ENCODE measurements around the gene BCL7A. TPM values are rescaled to one million over a fixed set of nuclear protein-coding genes. Genes with fewer than 3 reads are reported as not detected.

The BCL7A gene
- polyA plus RNA-seq, 1 of the 3 experiments (the other 2 are of a cell fraction): 34.0 TPM

DNA sequence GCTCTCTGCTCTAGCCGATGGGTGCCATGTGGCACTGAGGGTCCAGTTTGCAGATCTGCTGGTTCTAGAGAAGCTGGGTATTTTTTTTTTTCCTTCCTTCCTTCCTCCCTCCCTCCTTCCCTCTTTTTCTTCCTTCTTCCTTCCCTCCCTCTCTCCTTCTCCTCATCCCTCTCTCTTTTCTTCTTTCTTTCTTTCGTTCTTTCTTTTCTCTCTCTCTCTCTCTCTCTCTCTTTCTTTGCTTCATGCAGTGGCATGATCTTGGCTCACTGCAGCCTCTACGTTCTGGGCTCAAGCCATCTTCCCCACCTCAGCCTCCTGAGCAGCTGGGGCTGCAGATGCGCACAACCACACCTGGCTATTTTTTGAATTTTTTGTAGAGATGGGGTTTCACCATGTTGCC, 2.7 kb upstream of the BCL7A start:
- H3K9me3 ChIP-seq: peaks cover 5% of the 10 kb centered on the region; the same call in 1 of the 2 replicates
- H4K20me1 ChIP-seq (ENCODE audit: insufficient read depth): no peaks in the 10 kb centered on the region
- H2AFZ ChIP-seq (ENCODE audit: low read depth): no peak overlapping the region
- no peak overlapping the region for H3K9ac ChIP-seq
- CTCF ChIA-PET: interaction anchor here (1.3 kb wide), 1 partner anchor 104 kb away, joined by 3 read pairs; no protein-coding TSS in a partner anchor
- no peak for TF ChIP-seq JUND (IDR thresholded peaks at IDR 0.05)
- TF ChIP-seq EZH2phosphoT487 (IDR thresholded peaks at IDR 0.05; ENCODE audit: borderline replicate concordance, low read depth): no peak
- no peak for TF ChIP-seq FOXJ3 (CRISPR knock-in tag; IDR thresholded peaks at IDR 0.05)
- no peak for TF ChIP-seq EP300 (IDR thresholded peaks at IDR 0.05; ENCODE audit: borderline replicate concordance in 1 of 2, low read depth in 1 of 2, low read length in 1 of 2)
- TF ChIP-seq RCOR1 (IDR thresholded peaks at IDR 0.05; ENCODE audit: low read length): no peak
- peaks cover 30% of the 10 kb centered on the region for H3K79me2 ChIP-seq (ENCODE audit: insufficient read depth)
- no peaks in the 10 kb centered on the region for H3K9me2 ChIP-seq
- H3F3A ChIP-seq (replicated peaks; ENCODE audit: insufficient read depth): peaks cover 9% of the 10 kb centered on the region
- no peaks in the 10 kb centered on the region for H3K27me3 ChIP-seq (ENCODE audit: insufficient read depth)
- WGBS (ENCODE audit: low lambda C conversion rate): over 99% methylated on average over 4 of the region's 4 CpGs
- DNase-seq: no peak
- no peaks in the 10 kb centered on the region for H3K36me3 ChIP-seq (replicated peaks in 1 of 2; ENCODE audit: control insufficient read depth in 1 of 2, insufficient read depth in 2 of 2, low read length in 1 of 2)
- H3K4me2 ChIP-seq: no peak overlapping the region
- peaks cover 5 to 15% of the 10 kb centered on the region in 2 experiments; a peak in 2 of 4 replicates for H3K4me1 ChIP-seq (ENCODE audit: control insufficient read depth in 1 of 2, insufficient read depth in 2 of 2, low read depth in 1 of 2, low read length in 1 of 2)
- POLR2A ChIA-PET: no interaction called here
- no peak overlapping the region for H3K4me3 ChIP-seq (ENCODE audit: low read depth in 2 of 2, low read length in 1 of 2)
- H3K27ac ChIP-seq (ENCODE audit: low read depth in 2 of 2, low read length in 1 of 2): no peak overlapping the region

DNA sequence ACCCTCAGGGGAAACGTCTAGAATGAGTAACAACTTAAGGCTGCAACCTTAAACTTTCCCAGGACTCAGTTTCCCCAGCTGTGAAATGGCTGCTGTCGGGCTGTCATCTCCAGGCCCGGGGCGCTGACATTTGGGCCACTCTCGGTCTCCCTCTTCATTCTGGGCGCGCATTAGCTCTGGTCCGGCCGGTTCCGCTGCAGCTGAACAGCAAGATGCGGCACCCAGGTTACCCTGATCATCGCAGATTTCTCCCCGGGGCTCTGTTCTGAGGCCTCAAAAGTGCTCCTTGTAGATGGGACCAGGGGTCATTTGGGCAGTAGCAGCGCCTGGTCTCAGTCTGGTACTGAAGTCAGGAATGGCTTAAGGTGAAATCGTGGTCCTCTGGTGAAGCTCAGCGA, 890 bp upstream of the BCL7A start:
- H3K9me2 ChIP-seq: no peaks in the 10 kb centered on the region
- no peaks in the 10 kb centered on the region for H4K20me1 ChIP-seq (ENCODE audit: insufficient read depth)
- no peak for DNase-seq
- ChIA-PET POLR2A (no interaction called here), CTCF (interaction anchor here (0.8 to 1.2 kb wide), 8 partner anchors 9 to 226 kb away, joined by 3 to 8 read pairs (median 4); no protein-coding TSS in a partner anchor)
- no peaks in the 10 kb centered on the region for H3K36me3 ChIP-seq (replicated peaks in 1 of 2; ENCODE audit: control insufficient read depth in 1 of 2, insufficient read depth in 2 of 2, low read length in 1 of 2)
- H3K4me3 ChIP-seq (ENCODE audit: low read depth in 2 of 2, low read length in 1 of 2): peak overlapping the region; percentile 66 to 76
- H2AFZ ChIP-seq (ENCODE audit: low read depth): peak overlapping the region; percentile 71; the same call in 1 of the 2 replicates
- H3K27ac ChIP-seq (ENCODE audit: low read depth in 2 of 2, low read length in 1 of 2): peak overlapping the region in 1 of 2 experiments; percentile 54; a peak in 1 of 4 replicates
- peaks cover 9 to 20% of the 10 kb centered on the region in 2 experiments; a peak in 2 of 4 replicates for H3K4me1 ChIP-seq (ENCODE audit: control insufficient read depth in 1 of 2, insufficient read depth in 2 of 2, low read depth in 1 of 2, low read length in 1 of 2)
- peak overlapping the region; percentile 74 for H3K9ac ChIP-seq
- TF ChIP-seq TAF1 (IDR thresholded peaks at IDR 0.05; ENCODE audit: borderline replicate concordance, low read depth, low read length) (no peak), ELF1 (IDR thresholded peaks at IDR 0.05) (no peak), TCF12 (IDR thresholded peaks at IDR 0.05) (no peak)
- WGBS (ENCODE audit: low lambda C conversion rate): 89% methylated on average over 15 of the region's 16 CpGs
- no peaks in the 10 kb centered on the region for H3K27me3 ChIP-seq (ENCODE audit: insufficient read depth)
- peaks cover 5% of the 10 kb centered on the region; the same call in 1 of the 2 replicates for H3K9me3 ChIP-seq
- H3F3A ChIP-seq (replicated peaks; ENCODE audit: insufficient read depth): peaks cover 12% of the 10 kb centered on the region
- H3K79me2 ChIP-seq (ENCODE audit: insufficient read depth): peaks cover 48% of the 10 kb centered on the region
- H3K4me2 ChIP-seq: peak overlapping the region; percentile 94

DNA sequence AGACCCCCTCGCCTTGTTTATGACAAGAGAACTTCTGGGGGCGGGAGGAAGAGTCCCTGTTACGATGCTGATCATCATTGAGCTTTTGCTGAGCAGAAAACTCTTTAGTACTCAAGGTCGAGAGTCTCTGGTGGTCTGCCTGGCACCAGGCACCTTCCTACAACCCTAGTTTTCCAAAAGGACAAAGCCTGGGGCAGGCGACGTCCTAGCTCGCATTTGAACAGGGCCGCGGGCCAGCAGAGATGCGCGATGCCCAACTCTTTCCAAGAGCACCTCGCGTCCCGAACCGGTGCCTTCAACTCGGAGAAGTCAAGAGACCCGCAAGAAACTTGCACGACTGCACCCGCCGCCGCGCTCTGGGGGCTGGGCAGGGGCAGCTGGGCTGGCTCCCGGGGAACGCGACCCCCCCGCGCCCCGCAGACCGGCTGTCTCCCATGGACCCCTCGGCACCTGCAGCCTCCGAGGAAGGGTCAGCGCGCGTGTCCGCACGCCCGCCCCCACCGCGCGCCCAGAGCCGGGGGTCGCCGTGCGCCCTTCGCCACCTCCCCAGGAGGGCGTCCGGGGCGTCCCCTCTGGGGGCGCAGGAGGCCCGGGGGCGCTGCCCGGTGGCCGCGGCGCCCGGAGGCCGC, 377 bp upstream of the BCL7A start:
- Histone ChIP-seq H3K79me2 (ENCODE audit: insufficient read depth) (peaks cover 54% of the 10 kb centered on the region), H2AFZ (ENCODE audit: low read depth) (peak overlapping the region; percentile 71; the same call in 1 of the 2 replicates), H3K9me2 (no peaks in the 10 kb centered on the region), H3K27me3 (ENCODE audit: insufficient read depth) (no peaks in the 10 kb centered on the region), H3K9me3 (peaks cover 5% of the 10 kb centered on the region; the same call in 1 of the 2 replicates), H3K27ac (ENCODE audit: low read depth in 2 of 2, low read length in 1 of 2) (peak overlapping the region; percentile 54 to 74; a peak in 2 of 4 replicates), H3F3A (replicated peaks; ENCODE audit: insufficient read depth) (peaks cover 12% of the 10 kb centered on the region), H3K9ac (peak overlapping the region; percentile 74), H3K4me2 (peak overlapping the region; percentile 94), H3K4me3 (ENCODE audit: low read depth in 2 of 2, low read length in 1 of 2) (peak overlapping the region; percentile 66 to 76), H4K20me1 (ENCODE audit: insufficient read depth) (peaks cover 1% of the 10 kb centered on the region; the same call in 1 of the 2 replicates), H3K36me3 (replicated peaks in 1 of 2; ENCODE audit: control insufficient read depth in 1 of 2, insufficient read depth in 2 of 2, low read length in 1 of 2) (no peaks in the 10 kb centered on the region), H3K4me1 (ENCODE audit: control insufficient read depth in 1 of 2, insufficient read depth in 2 of 2, low read depth in 1 of 2, low read length in 1 of 2) (peaks cover 10 to 20% of the 10 kb centered on the region in 2 experiments; a peak in 2 of 4 replicates)
- POLR2A ChIA-PET: interaction anchor here (0.7 kb wide), 1 partner anchor 13 kb away, joined by 4 read pairs; no protein-coding TSS in a partner anchor
- TF ChIP-seq, protein P1, sequence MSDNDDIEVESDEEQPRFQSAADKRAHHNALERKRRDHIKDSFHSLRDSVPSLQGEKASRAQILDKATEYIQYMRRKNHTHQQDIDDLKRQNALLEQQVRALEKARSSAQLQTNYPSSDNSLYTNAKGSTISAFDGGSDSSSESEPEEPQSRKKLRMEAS (IDR thresholded peaks at IDR 0.05; ENCODE audit: low read depth): peak; percentile 43; the same call in 1 of the 2 replicates
- TF ChIP-seq, protein P2, sequence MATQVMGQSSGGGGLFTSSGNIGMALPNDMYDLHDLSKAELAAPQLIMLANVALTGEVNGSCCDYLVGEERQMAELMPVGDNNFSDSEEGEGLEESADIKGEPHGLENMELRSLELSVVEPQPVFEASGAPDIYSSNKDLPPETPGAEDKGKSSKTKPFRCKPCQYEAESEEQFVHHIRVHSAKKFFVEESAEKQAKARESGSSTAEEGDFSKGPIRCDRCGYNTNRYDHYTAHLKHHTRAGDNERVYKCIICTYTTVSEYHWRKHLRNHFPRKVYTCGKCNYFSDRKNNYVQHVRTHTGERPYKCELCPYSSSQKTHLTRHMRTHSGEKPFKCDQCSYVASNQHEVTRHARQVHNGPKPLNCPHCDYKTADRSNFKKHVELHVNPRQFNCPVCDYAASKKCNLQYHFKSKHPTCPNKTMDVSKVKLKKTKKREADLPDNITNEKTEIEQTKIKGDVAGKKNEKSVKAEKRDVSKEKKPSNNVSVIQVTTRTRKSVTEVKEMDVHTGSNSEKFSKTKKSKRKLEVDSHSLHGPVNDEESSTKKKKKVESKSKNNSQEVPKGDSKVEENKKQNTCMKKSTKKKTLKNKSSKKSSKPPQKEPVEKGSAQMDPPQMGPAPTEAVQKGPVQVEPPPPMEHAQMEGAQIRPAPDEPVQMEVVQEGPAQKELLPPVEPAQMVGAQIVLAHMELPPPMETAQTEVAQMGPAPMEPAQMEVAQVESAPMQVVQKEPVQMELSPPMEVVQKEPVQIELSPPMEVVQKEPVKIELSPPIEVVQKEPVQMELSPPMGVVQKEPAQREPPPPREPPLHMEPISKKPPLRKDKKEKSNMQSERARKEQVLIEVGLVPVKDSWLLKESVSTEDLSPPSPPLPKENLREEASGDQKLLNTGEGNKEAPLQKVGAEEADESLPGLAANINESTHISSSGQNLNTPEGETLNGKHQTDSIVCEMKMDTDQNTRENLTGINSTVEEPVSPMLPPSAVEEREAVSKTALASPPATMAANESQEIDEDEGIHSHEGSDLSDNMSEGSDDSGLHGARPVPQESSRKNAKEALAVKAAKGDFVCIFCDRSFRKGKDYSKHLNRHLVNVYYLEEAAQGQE (IDR thresholded peaks at IDR 0.05; ENCODE audit: low read depth, low read length): no peak
- CTCF ChIA-PET: interaction anchor here (0.9 to 1.2 kb wide), 7 partner anchors 11 to 227 kb away, joined by 3 to 8 read pairs (median 4); no protein-coding TSS in a partner anchor
- DNase-seq: no peak
- 9% methylated on average over 25 of the region's 57 CpGs for WGBS (ENCODE audit: low lambda C conversion rate)
